GM10266 (cell line): ENCODE data around the gene UGDH.

ENCODE experiments used
- DNase-seq: peaks from one replicate; pipeline ENCODE4 v3.0.0; 2012; ENCODE audit errors: extremely low spot score
- TF ChIP-seq, protein P1 (sequence below): IDR thresholded peaks from 2 replicates; pipeline ENCODE4 v1.5.1; 2012; ENCODE audit warnings: mild to moderate bottlenecking, low read depth; ENCODE audit not compliant: control insufficient read depth, insufficient read depth; ENCODE audit errors: missing control alignments

Gene UGDH

DNA sequence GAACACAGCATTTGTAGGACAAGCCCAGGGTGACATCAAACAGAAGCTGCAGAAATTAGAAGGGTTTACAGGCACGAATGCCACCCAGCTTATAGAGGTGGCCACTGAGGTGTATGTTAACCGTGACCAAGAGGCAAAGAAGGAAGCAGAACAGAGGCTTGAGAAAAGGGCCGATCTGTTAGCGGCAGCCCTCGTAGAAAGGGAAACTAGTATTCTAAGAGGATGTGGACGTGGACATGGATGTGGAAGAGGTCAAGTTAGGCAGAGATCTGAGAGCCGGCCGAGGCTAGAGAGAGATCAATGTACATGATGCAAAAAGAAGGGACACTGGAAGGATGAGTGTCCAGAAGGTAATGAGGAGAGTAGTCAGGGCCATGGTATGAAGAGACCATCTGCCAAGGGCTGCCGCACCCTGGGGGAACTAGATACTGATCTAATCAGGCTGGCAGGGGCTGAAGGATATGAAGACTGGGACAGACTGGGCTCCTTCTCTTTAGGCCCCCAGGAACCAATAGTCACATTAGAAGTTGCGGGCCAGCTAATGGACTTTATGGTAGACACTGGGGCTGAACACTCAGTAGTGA lies 40.9 kb downstream of the UGDH start:
- TF ChIP-seq, protein P1, sequence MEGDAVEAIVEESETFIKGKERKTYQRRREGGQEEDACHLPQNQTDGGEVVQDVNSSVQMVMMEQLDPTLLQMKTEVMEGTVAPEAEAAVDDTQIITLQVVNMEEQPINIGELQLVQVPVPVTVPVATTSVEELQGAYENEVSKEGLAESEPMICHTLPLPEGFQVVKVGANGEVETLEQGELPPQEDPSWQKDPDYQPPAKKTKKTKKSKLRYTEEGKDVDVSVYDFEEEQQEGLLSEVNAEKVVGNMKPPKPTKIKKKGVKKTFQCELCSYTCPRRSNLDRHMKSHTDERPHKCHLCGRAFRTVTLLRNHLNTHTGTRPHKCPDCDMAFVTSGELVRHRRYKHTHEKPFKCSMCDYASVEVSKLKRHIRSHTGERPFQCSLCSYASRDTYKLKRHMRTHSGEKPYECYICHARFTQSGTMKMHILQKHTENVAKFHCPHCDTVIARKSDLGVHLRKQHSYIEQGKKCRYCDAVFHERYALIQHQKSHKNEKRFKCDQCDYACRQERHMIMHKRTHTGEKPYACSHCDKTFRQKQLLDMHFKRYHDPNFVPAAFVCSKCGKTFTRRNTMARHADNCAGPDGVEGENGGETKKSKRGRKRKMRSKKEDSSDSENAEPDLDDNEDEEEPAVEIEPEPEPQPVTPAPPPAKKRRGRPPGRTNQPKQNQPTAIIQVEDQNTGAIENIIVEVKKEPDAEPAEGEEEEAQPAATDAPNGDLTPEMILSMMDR, result no peak
- no peak for DNase-seq

- TF ChIP-seq, protein P1, result no peak
- DNase-seq, result no peak
These were observed 42.5 kb downstream of the UGDH start for GRCh38 chr4:39484582-39485272.

DNA sequence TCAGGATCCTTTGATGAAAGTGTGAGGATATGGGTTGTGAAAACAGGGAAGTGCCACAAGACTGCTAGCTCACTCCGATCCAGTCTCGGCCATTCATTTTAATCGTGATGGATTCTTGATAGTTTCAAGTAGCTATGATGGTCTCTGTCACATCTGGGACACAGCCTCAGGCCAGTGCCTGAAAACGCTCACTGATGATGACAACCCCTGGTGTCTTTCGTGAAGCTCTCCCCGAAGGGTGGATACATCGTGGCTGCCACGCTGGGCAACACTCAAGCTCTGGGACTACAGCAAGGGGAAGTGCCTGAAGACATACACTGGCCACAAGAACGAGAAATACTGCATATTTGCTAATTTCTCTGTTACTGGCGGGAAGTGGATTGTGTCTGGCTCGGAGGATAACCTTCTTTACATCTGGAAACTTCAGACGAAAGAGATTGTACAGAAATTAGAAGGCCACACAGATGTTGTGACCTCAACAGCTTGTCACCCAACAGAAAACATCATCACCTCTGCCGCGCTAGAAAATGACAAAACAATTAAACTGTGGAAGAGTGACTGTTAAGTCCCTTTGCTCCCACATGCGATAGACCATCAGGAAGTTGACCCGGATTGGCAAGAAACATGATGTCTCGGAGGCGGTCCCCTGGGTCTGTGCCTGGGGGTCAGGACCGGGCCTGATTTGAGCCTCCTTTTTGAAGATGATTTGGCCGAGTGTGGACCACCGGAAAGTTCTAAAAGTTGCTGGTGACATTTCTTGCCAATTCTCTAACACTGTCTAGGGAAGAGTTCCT lies 46.1 kb downstream of the UGDH start:
- TF ChIP-seq, protein P1, result no peak
- no peak for DNase-seq

DNA sequence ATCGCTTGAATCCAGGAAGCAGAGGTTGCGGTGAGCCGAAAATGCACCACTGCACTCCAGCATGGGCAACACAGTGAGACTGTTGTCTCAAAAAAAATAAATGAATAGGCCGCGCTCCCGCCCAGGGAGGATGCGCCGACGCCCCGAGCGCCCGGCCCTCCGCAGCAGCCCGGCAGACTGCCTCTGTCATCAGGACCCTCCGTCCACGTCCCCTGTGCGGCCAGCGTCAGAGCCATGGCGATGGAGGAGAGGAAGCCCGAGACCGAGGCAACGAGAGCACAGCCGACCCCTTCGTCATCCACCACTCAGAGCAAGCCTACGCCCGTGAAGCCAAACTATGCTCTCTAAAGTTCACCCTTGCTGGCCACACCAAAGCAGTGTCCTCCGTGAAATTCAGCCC lies 47.0 kb downstream of the UGDH start:
- DNase-seq, result no peak
- TF ChIP-seq, protein P1, result no peak

DNA sequence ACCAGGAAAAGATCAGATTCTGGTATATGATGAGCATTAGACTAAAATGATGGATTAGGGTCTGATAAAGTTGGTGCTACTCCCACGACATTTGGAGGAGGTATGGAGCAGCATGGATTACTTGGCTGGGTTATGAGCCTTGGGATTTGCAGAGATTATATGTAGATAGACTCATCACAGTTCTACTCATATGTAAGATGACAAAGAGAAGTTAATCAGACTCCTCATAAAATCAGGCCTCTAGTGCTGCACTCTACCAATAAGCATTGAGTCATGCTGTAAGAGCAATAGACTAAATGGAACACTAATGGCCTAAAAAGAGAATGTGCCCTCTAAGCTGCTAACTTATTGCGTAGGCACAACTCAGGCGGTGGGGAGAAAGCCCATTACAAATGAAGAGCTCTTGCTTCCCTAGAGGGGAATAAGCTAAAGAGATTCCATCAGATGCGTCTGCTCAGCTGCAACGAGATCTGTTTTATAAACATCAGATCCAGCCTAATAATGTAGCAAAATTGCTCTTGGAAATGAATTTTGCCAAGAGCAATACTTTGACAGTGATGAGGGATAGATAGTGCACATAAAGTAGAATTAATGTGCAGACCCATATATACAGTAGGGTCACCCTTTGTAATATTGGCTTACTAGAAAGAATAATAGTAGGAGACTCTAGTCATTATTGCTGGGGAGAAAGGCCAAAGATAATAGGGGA lies 50.9 kb downstream of the UGDH start:
- TF ChIP-seq, protein P1, result no peak
- no peak for DNase-seq

- TF ChIP-seq, protein P1, result no peak
These were observed 54.8 kb downstream of the UGDH start for GRCh38 chr4:39472396-39472795.

More at GRCh38 chr4:39472396-39472795, 54.8 kb downstream of the UGDH start:
- DNase-seq, result no peak
